IPS-NIHi11 (cell line): ENCODE data around the gene TMEM132A.
A peak's percentile ranks its signal among the peaks of the same experiment; 100 is the strongest.

Source experiments
- DNase-seq: peaks from one replicate; pipeline ENCODE4 v3.0.0; 2012; ENCODE audit warnings: mixed read lengths, low spot score

TMEM132A gene

GRCh38 chr11:60923326-60923725 lies 934 bp upstream of the TMEM132A start:
- DNase-seq = no peak

DNA sequence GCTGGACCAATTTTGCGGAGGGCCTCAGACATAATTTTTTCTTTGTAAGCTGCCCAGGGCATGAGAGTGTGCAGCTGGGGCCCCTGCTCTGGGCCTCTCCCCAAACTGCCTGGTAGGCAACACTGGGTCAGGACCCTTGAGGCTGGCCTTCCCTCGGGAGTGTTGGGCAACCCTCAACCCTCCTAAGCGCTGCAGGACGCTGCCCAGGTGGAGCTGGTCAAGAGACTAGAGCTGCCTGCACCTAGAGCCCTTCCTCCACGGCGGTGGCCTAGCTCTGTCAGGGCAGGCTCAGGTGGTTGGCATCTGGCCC lies 505 bp upstream of the TMEM132A start:
- peak; percentile 61 for DNase-seq

GRCh38 chr11:60924906-60925853 lies 920 bp downstream of the TMEM132A start:
- DNase-seq = peak; percentile 54

GRCh38 chr11:60925868-60926267 lies 1.6 kb downstream of the TMEM132A start:
- no peak for DNase-seq

- no peak for DNase-seq
Observed at GRCh38 chr11:60926500-60926899, 2.2 kb downstream of the TMEM132A start.

- DNase-seq = no peak
Observed at GRCh38 chr11:60927061-60927592, 2.9 kb downstream of the TMEM132A start.

DNA sequence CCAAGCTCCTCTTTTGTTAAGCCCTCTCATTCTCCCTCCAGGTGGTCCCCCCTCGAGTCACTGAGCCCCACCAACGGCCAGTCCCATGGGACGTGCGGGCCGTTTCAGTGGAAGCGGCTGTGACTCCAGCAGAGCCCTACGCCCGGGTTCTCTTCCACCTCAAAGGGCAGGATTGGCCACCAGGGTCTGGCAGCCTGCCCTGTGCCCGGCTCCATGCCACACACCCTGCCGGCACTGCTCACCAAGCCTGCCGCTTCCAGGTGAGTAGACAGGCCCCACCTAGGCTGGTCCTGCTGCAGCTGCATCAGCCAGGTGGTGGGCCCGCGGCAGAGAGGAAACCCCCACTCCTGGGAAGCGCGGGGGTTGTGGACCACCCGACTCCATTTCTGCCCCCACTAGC lies 3.3 kb downstream of the TMEM132A start:
- DNase-seq = no peak

GRCh38 chr11:60928563-60929001 lies 4.3 kb downstream of the TMEM132A start:
- DNase-seq = no peak

DNA sequence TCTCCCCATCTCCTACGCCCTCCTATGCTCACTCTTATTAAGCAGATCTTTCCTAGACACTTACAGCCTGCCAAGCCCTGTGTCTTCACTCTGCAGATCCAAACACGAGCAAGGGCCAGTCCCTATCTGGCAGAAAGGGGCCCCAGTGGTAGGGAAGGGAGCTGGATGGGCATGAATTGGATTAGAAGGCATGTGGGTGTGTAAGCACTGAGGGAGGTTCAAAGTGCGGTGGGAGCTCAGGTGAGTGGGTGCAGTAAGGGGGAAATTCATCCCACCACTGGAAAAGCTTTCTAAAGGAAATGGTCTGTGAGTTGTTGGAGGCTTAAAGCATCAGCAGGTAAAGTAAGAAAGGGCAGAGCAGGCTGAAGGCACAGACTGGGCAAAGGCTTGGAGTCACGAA lies 5.5 kb downstream of the TMEM132A start:
- no peak for DNase-seq

DNA sequence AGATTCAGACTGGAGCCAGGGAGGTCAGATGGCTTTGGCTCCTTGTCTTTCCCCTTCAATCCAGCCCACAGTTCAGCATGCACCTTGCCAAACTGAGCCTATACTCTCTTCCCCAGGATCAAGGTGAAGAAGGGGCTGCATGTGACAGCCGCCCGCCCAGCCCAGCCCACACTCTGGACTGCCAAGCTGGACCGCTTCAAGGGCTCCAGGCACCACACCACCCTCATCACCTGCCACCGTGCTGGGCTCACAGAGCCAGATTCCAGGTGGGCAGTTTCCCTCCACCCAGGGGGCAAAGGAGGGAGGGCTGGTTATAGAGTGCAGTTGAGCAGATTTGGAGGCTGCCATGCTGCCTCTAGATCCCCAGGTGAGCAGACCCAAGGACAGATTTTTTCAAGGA lies 6.1 kb downstream of the TMEM132A start:
- no peak for DNase-seq

DNA sequence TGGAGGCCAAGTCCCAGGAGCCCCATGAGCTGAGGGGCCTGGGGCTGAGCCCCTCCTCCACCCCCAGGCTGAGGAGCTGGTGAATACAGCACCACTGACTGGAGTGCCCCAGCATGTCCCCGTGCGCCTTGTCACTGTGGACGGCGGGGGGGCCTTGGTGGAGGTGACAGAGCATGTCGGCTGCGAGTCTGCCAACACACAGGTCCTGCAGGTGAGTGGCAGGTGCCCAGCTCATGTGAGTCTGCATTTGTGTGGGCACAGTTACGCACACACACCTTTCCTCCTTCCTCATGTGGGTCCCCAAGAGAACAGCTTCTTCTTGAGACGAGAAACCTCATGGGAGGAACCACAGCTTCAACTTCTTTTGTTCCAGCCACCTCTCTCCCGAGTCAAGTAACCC lies 7.7 kb downstream of the TMEM132A start:
- no peak for DNase-seq

DNA sequence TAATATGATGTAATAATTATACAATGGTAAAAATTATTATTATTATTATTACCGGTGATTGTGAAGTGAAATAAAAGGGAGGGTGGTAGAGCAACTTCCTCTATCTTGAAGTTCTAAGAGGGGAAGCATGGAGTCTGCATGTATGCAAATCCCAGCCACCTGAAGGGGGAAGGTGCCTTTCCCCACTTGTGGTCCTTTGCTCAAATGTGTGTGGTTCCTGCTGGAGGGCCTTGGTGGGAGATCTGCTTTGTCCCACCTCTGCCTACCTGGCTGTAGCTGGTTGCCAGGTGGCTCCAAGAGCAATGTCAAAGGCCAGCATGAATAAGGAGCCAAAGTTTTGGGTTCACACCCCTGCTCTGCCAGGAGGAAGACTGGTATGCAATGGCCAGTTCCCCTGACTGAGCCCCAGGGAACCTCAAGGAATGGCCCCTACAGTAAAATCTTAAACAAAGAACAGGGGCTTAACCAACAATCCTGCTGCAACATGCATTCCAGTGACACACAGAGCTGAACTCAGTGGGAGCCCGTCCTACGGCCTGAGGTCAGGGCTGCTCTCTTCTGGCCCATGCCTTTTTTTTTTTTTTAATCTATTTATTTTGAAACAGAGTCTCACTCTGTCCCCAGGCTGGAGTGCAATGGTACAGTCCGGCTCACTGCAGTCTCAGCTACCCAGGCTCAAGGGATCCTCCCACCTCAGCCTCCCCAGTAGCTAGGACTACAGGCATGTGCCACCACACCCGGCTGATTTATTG lies 8.5 kb downstream of the TMEM132A start:
- peak; percentile 43 for DNase-seq

DNA sequence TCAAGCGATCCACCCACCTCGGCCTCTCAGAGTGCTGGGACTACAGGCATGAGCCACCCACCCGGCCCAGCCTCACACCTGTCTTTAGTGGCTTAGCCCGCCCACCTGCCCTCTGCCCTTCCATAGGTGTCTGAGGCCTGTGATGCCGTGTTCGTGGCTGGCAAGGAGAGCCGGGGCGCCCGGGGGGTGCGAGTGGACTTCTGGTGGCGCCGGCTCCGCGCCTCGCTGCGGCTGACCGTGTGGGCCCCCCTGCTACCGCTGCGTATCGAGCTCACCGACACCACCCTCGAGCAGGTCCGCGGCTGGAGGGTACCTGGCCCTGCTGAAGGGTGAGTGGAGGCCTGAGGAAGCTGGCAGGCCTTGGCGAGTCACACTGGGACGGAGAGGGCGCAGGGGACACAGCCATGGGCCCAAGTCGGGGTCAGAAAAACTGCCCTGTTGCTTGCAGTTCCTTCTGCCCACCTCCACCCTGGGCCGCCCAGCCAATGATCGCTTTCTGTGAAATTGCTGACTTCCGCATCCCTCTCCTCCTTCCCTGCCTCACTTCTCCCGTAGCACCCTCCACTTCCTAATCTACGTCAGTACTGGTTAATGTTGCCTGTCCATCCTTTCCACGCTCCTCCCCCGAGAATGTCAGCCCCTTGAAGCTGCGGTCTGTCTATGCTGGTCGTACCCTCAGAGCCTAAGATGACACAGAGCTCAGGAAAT lies 9.3 kb downstream of the TMEM132A start:
- no peak for DNase-seq

- no peak for DNase-seq
Observed at GRCh38 chr11:60934124-60934789, 10.0 kb downstream of the TMEM132A start.

DNA sequence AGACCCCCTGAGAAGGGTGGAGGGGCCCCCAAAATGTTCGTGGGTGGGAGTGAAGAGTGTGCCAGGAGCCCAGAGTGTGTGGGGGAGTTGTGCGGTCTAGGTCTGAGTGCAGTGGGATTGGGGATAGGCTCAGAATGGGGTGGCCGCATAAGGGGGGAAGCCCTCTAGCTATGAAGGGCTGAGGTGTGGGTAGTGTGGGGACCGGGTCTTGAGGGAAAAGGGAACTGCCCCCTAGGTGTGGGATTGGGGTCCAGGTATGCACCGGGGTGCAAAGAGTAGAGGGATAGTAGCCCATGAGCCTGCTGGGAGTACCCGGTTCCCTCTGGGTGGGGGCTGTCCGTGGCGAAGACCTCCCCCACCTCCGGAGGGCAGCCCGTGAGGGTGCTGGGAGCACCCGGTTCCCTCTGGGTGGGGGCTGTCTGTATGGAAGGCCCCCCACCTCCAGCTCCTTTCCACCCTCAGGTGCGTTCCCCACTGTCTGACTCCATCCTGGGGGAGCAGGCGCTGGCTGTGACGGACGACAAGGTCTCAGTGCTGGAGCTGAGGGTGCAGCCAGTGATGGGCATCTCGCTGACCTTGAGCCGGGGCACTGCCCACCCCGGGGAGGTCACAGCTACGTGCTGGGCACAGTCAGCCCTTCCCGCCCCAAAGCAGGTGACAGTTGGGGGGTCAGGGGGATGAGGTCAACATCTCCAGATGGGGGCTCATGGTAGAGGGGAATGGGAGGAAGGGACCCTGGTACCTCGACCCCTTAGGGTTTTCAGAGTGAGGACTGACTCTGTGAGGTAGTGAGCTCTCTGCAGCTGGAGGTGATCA lies 10.7 kb downstream of the TMEM132A start:
- DNase-seq = no peak

DNA sequence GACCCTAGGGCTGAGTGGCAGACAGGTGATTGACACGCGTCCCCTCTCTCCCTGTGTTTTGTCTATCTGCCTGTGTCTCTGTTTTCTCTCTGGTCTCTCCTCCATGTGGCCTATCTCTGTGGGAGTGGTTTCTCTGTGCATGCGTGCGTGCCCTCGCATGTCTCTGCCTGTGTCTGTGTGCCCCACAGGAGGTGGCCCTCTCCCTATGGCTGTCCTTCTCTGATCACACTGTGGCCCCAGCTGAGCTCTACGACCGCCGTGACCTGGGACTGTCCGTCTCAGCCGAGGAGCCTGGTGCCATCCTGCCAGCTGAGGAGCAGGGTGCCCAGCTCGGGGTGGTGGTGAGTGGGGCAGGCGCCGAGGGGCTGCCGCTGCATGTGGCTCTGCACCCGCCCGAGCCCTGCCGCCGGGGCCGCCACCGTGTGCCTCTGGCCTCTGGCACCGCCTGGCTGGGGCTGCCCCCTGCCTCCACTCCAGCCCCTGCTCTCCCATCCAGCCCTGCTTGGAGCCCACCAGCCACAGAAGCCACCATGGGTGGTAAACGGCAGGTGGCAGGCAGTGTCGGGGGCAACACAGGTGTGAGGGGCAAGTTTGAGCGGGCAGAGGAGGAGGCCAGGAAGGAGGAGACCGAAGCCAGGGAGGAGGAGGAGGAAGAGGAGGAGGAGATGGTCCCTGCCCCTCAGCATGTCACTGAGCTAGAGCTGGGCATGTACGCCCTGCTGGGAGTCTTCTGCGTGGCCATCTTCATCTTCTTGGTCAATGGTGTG lies 11.6 kb downstream of the TMEM132A start:
- no peak for DNase-seq

GRCh38 chr11:60936467-60937143 lies 12.3 kb downstream of the TMEM132A start:
- no peak for DNase-seq

DNA sequence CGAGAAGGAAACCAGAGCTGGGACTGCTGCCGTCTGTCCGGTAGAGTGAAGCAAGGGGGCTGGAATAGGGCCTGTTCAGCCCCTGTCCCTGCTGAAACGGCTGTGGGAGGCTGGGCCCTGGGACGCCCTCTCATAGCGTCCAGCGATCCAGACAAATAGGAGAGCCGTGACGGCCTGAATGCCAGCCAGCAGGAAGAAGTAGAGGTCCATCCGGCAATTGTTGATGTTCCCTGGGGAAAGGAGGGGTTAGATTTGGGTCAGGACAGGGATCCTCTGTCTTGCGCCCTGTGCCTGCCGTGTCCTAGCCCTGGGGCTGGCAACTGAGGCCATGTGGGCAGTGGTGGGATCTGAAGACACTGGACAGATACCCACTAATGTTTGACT lies 12.9 kb downstream of the TMEM132A start:
- DNase-seq = no peak

GRCh38 chr11:60937811-60938210 lies 13.6 kb downstream of the TMEM132A start:
- DNase-seq = no peak

DNA sequence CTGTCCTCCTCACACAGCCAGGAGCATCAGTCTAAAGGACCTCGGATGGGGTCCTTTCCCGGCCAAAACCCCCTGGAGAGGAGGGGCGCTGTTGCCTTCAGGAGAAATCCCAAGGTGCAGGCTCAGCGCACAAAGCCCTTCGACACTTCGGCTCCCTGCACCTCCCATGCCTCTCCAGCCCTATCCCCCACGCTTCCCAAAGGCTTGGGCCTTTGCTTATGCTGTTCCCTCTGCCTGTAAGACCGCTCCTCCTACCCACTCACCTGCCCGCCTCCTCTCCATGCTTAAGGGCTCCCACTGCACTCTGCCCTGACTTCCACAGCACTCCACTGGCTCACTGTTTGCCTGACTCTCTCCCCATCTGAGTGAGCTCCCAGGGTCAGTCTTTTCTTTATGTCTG lies 14.2 kb downstream of the TMEM132A start:
- DNase-seq = no peak
